IMR-90 (cell line): ENCODE results near the gene CTNNA2. TPM values are rescaled to one million over a fixed set of nuclear protein-coding genes. Genes with fewer than 3 reads are reported as not detected.

Experiments used
- ATAC-seq: fragments of 200-7000 bp; cut with Tn5 transposase; 2 replicates; pipeline ENCODE4 v1.9.1; 2020; ENCODE audit warnings: low read depth, mild to moderate bottlenecking, moderate library complexity
- BruUV-seq: library from RNA; stranded (reverse); fragments of 400-500 nt; replicated peaks from 2 replicates; lab custom pipeline; 2021; lab: Mats Ljungman, UMichigan
- CTCF ChIA-PET: fragments of 300-600 bp; formaldehyde crosslinking; extraction: SDS; loops from one replicate; lab custom pipeline; 2021; ENCODE audit warnings: antibody characterized with exemption; lab: Yijun Ruan, JAX
- POLR2A ChIA-PET: fragments of 300-600 bp; sonication (Branson Sonifier 250); formaldehyde crosslinking; loops from one replicate; lab custom pipeline; 2022; ENCODE audit warnings: antibody characterized with exemption; ENCODE audit not compliant: unreplicated experiment; lab: Charles Lee
- DNase-seq: peaks from one replicate; pipeline ENCODE4 v3.0.0; 2013
- H2AFZ ChIP-seq: replicated peaks from 2 replicates; pipeline ENCODE3; 2013; ENCODE audit warnings: low read length, mild to moderate bottlenecking; ENCODE audit not compliant: poor library complexity
- H2AK5ac ChIP-seq: 2 replicates; pipeline ENCODE4 v1.6.1; 2013; ENCODE audit warnings: low read depth, low read length, inconsistent platforms
- H2AK9ac ChIP-seq: replicated peaks from 2 replicates; pipeline ENCODE3; 2013; ENCODE audit warnings: mild to moderate bottlenecking, low read depth, low read length, moderate library complexity; ENCODE audit not compliant: poor library complexity
- H2BK120ac ChIP-seq: 2 replicates; pipeline ENCODE4 v1.6.1; 2013; ENCODE audit warnings: low read depth, low read length, inconsistent platforms
- H2BK15ac ChIP-seq: 3 replicates; pipeline ENCODE4 v1.6.1; 2013; ENCODE audit warnings: low read depth, low read length, inconsistent platforms
- H2BK20ac ChIP-seq: 2 replicates; pipeline ENCODE4 v1.6.1; 2013; ENCODE audit warnings: low read depth, mild to moderate bottlenecking, inconsistent platforms, low read length, moderate library complexity
- H2BK5ac ChIP-seq: 2 replicates; pipeline ENCODE4 v1.6.1; 2013; ENCODE audit warnings: mild to moderate bottlenecking, low read depth, low read length, inconsistent platforms; ENCODE audit not compliant: poor library complexity, severe bottlenecking
- H3K14ac ChIP-seq: replicated peaks from 2 replicates; pipeline ENCODE4 v1.6.1; 2013; ENCODE audit warnings: low read depth, low read length, inconsistent platforms
- H3K18ac ChIP-seq: 2 replicates; pipeline ENCODE4 v1.6.1; 2013; ENCODE audit warnings: low read depth, low read length, control low read depth
- H3K23ac ChIP-seq: 2 replicates; pipeline ENCODE4 v1.6.1; 2013; ENCODE audit warnings: low read depth, low read length, inconsistent platforms
- H3K27ac ChIP-seq: 2 replicates; pipeline ENCODE4 v1.5.1; 2013; ENCODE audit warnings: mild to moderate bottlenecking, control low read depth, low read length; ENCODE audit not compliant: insufficient read depth
- H3K27me3 ChIP-seq: 2 replicates; pipeline ENCODE4 v1.6.1; 2013; ENCODE audit warnings: low read length; ENCODE audit not compliant: control insufficient read depth, insufficient read depth
- H3K36me3 ChIP-seq: 2 replicates; pipeline ENCODE4 v1.6.1; 2013; ENCODE audit warnings: low read length, mixed read lengths; ENCODE audit not compliant: control insufficient read depth, insufficient read depth
- H3K4ac ChIP-seq: 2 replicates; pipeline ENCODE4 v1.6.1; 2013; ENCODE audit warnings: low read depth, low read length, inconsistent platforms
- H3K4me1 ChIP-seq: 2 replicates; pipeline ENCODE4 v1.6.1; 2013; ENCODE audit warnings: low read length, mixed read lengths; ENCODE audit not compliant: control insufficient read depth, insufficient read depth
- H3K4me2 ChIP-seq: 2 replicates; pipeline ENCODE4 v1.6.1; 2013; ENCODE audit warnings: low read depth, mild to moderate bottlenecking, control low read depth, low read length, moderate library complexity
- H3K4me3 ChIP-seq: 2 replicates; pipeline ENCODE4 v1.5.1; 2013; ENCODE audit warnings: low read depth, mild to moderate bottlenecking, control low read depth, low read length, moderate library complexity; ENCODE audit not compliant: insufficient read depth
- H3K56ac ChIP-seq: 2 replicates; pipeline ENCODE4 v1.6.1; 2013; ENCODE audit warnings: low read length, inconsistent platforms; ENCODE audit not compliant: insufficient read depth; ENCODE audit errors: extremely low read depth
- H3K79me1 ChIP-seq, 2 experiments: 2 replicates each; pipeline ENCODE4 v1.6.1; 2013; ENCODE audit warnings: low read length in 2 of 2, inconsistent platforms in 1 of 2, low read depth in 1 of 2
- H3K9ac ChIP-seq: 2 replicates; pipeline ENCODE4 v1.6.1; 2013; ENCODE audit warnings: low read depth, low read length, control low read depth
- H3K9me1 ChIP-seq: 2 replicates; pipeline ENCODE4 v1.6.1; 2013; ENCODE audit warnings: low read length, inconsistent platforms; ENCODE audit not compliant: insufficient read depth
- H3K9me3 ChIP-seq: 2 replicates; pipeline ENCODE4 v1.6.1; 2013; ENCODE audit warnings: low read length; ENCODE audit not compliant: control insufficient read depth, insufficient read depth
- H4K20me1 ChIP-seq: 2 replicates; pipeline ENCODE4 v1.6.1; 2013; ENCODE audit warnings: low read length, inconsistent platforms; ENCODE audit not compliant: insufficient read depth
- H4K5ac ChIP-seq: 2 replicates; pipeline ENCODE4 v1.6.1; 2013; ENCODE audit warnings: mild to moderate bottlenecking, low read depth, low read length, control low read depth
- H4K8ac ChIP-seq, 2 experiments: 2 replicates each; pipeline ENCODE4 v1.6.1; 2013; ENCODE audit warnings: low read depth in 2 of 2, low read length in 2 of 2, control low read depth in 1 of 2, inconsistent platforms in 1 of 2
- H4K91ac ChIP-seq: 2 replicates; pipeline ENCODE4 v1.6.1; 2013; ENCODE audit warnings: low read depth, low read length, inconsistent platforms; ENCODE audit not compliant: insufficient read depth
- BHLHE40 ChIP-seq: fragments of 150-350 bp; IDR thresholded peaks from 2 replicates; pipeline ENCODE4 v1.6.1; 2016; ENCODE audit warnings: mild to moderate bottlenecking, low read depth, low read length
- CEBPB ChIP-seq: IDR thresholded peaks from 2 replicates; pipeline ENCODE4 v1.6.1; 2012; ENCODE audit warnings: low read depth, low read length, improper control_type of control experiment
- CHD1 ChIP-seq: IDR thresholded peaks from 2 replicates; pipeline ENCODE4 v1.6.1; 2012; ENCODE audit warnings: low read depth, low read length, improper control_type of control experiment
- CTCF ChIP-seq: conservative IDR thresholded peaks from 2 replicates; pipeline ENCODE4 v1.5.1; 2012; ENCODE audit warnings: mild to moderate bottlenecking, low read depth, low read length, improper control_type of control experiment
- ELK1 ChIP-seq: fragments of 150-350 bp; IDR thresholded peaks from 2 replicates; pipeline ENCODE4 v1.6.1; 2016; ENCODE audit warnings: low read depth, mild to moderate bottlenecking, low read length, moderate library complexity, borderline replicate concordance
- FOS ChIP-seq: fragments of 150-350 bp; IDR thresholded peaks from 2 replicates; pipeline ENCODE4 v1.6.1; 2016; ENCODE audit warnings: low read depth, low read length
- MAFK ChIP-seq: IDR thresholded peaks from 2 replicates; pipeline ENCODE4 v1.6.1; 2012; ENCODE audit warnings: low read depth, low read length, improper control_type of control experiment
- MAZ ChIP-seq: IDR thresholded peaks from 2 replicates; pipeline ENCODE4 v1.6.1; 2012; ENCODE audit warnings: low read depth, mild to moderate bottlenecking, low read length, improper control_type of control experiment, moderate library complexity, borderline replicate concordance
- MXI1 ChIP-seq: IDR thresholded peaks from 2 replicates; pipeline ENCODE4 v1.6.1; 2012; ENCODE audit warnings: low read depth, mild to moderate bottlenecking, low read length, moderate library complexity, borderline replicate concordance
- NFE2L2 ChIP-seq: fragments of 150-350 bp; IDR thresholded peaks from 2 replicates; pipeline ENCODE4 v1.6.1; 2016; ENCODE audit warnings: low read depth, mild to moderate bottlenecking, low read length
- POLR2A ChIP-seq: IDR thresholded peaks from 2 replicates; pipeline ENCODE4 v1.6.1; 2012; ENCODE audit warnings: mild to moderate bottlenecking, low read depth, low read length
- RAD21 ChIP-seq: IDR thresholded peaks from 2 replicates; pipeline ENCODE4 v1.6.1; 2012; ENCODE audit warnings: low read length, improper control_type of control experiment
- RCOR1 ChIP-seq: IDR thresholded peaks from 2 replicates; pipeline ENCODE4 v1.6.1; 2012; ENCODE audit warnings: mild to moderate bottlenecking, low read length, improper control_type of control experiment; ENCODE audit not compliant: insufficient replicate concordance
- RFX5 ChIP-seq: IDR thresholded peaks from 2 replicates; pipeline ENCODE4 v1.8.0; 2012; ENCODE audit warnings: low read depth, mild to moderate bottlenecking, low read length, moderate library complexity
- SMC3 ChIP-seq: fragments of 150-350 bp; IDR thresholded peaks from 2 replicates; pipeline ENCODE4 v1.6.1; 2016; ENCODE audit warnings: low read depth, mild to moderate bottlenecking, antibody characterized with exemption, low read length, moderate library complexity
- USF2 ChIP-seq: fragments of 150-350 bp; IDR thresholded peaks from 2 replicates; pipeline ENCODE4 v1.6.1; 2017; ENCODE audit warnings: mild to moderate bottlenecking, antibody characterized with exemption, low read length, low read depth
- WGBS, 2 experiments: methylation state at CpG; one replicate each; pipeline versions ENCODE4 v1.1.5 to v1.1.7; 2013; ENCODE audit warnings: missing lambda C conversion rate in 2 of 2; ENCODE audit not compliant: insufficient read length in 1 of 2; ENCODE audit errors: extremely low coverage in 2 of 2; 5-methylcytosine and 5-hydroxymethylcytosine counted together
- dilution Hi-C: fragments of 300-500 bp; cut with HindIII; formaldehyde crosslinking; loops from one replicate; pipeline ENCODE4 v1.14.3; 2018; ENCODE audit warnings: low sequenced_read_pairs; ENCODE audit not compliant: unreplicated experiment
- in situ Hi-C: fragments of 300-500 bp; cut with MboI; formaldehyde crosslinking; loops from 3 replicates; pipeline ENCODE4 v1.14.3; 2019; ENCODE audit warnings: low sequenced_read_pairs, inconsistent platforms, mixed read lengths
- intact Hi-C: fragments of 100-400 bp; cut with micrococcal nuclease; formaldehyde crosslinking; loops from 2 replicates; pipeline ENCODE4 v1.10.0; 2022
- polyA plus RNA-seq, 3 experiments: library from polyadenylated mRNA; depleted of rRNA; stranded (reverse); fragments of >200 nt; gene quantifications; 2 replicates each; pipeline ENCODE4 v1.2.3, GENCODE V29; 2012; ENCODE audit warnings: low replicate concordance in 1 of 3
- total RNA-seq: library from RNA; depleted of rRNA; stranded (reverse); fragments of >200 nt; gene quantifications from 2 replicates; pipeline ENCODE4 v1.2.3, GENCODE V29; 2012

Gene CTNNA2
- total and polyA plus RNA-seq, 2 of the 4 experiments (the other 2 are of a cell fraction) = not detected

- dilution Hi-C loops = no loop called here
- no peak overlapping the region for H4K5ac ChIP-seq
Measured at GRCh38 chr2:79830501-79830900, 317.6 kb downstream of the CTNNA2 start.

More at GRCh38 chr2:79830501-79830900, 317.6 kb downstream of the CTNNA2 start:
- POLR2A ChIA-PET = no interaction called here
- H3K4me3 ChIP-seq = no peak overlapping the region
- no peak overlapping the region for H4K8ac ChIP-seq
- no peaks in the 10 kb centered on the region for H3K79me1 ChIP-seq
- CTCF ChIA-PET = no interaction called here
- H3K4ac ChIP-seq = no peak overlapping the region
- H3K9me3 ChIP-seq = no peaks in the 10 kb centered on the region; the same call in 1 of the 2 replicates
- no peak overlapping the region for H3K23ac ChIP-seq
- H3K27ac ChIP-seq = no peak overlapping the region
- H3K4me1 ChIP-seq = no peaks in the 10 kb centered on the region
- in situ Hi-C loops (no loop called here), intact Hi-C loops (no loop called here)
- H3K14ac ChIP-seq = no peak overlapping the region
- H2AK5ac ChIP-seq = no peak overlapping the region
- H3K27me3 ChIP-seq = no peaks in the 10 kb centered on the region
- H3K9me1 ChIP-seq = no peaks in the 10 kb centered on the region
- H2BK20ac ChIP-seq = no peak overlapping the region
- no peak for DNase-seq
- no CpG with 5 or more reads among the region's 7 CpGs for WGBS, 2 experiments
- no peak overlapping the region for H4K91ac ChIP-seq
- no peaks in the 10 kb centered on the region for H4K20me1 ChIP-seq
- TF ChIP-seq MAFK (no peak), MAZ (no peak), NFE2L2 (no peak), USF2 (no peak), CTCF (no peak), RCOR1 (no peak), ELK1 (no peak), CEBPB (no peak), SMC3 (no peak), RAD21 (no peak), MXI1 (no peak), FOS (no peak), RFX5 (no peak), POLR2A (no peak), CHD1 (no peak), BHLHE40 (no peak)
- no peak overlapping the region for H2AFZ ChIP-seq
- ATAC-seq = no peak
- H3K4me2 ChIP-seq = no peak overlapping the region
- H3K56ac ChIP-seq = no peak overlapping the region
- no peak overlapping the region for H2BK120ac ChIP-seq
- H3K9ac ChIP-seq = no peak overlapping the region
- no peaks in the 10 kb centered on the region for H3K36me3 ChIP-seq
- no peak overlapping the region for H2BK5ac ChIP-seq
- no peak overlapping the region for H3K18ac ChIP-seq
- BruUV-seq = no TSS peak
- no peak overlapping the region for H2BK15ac ChIP-seq
- no peak overlapping the region for H2AK9ac ChIP-seq
